Activated B cell treated with CpG ODN at 0.5 μM for 24 hours (primary cell): ENCODE results near the gene MSMO1. TPM values are rescaled to one million over a fixed set of nuclear protein-coding genes. Genes with fewer than 3 reads are reported as not detected.

Source experiments
- ATAC-seq: fragments of 200-7000 bp; cut with Tn5 transposase; one replicate; pipeline ENCODE4 v1.10.0; 2021; ENCODE audit warnings: low read depth, mild to moderate bottlenecking, moderate library complexity
- CTCF ChIA-PET: fragments of 350-600 bp; sonication (Branson Sonifier 250); formaldehyde crosslinking; loops from one replicate; lab custom pipeline; 2021; ENCODE audit warnings: antibody characterized with exemption; lab: Charles Lee
- POLR2A ChIA-PET: fragments of 350-600 bp; sonication (Branson Sonifier 250); formaldehyde crosslinking; loops from one replicate; lab custom pipeline; 2021; ENCODE audit warnings: antibody characterized with exemption; lab: Charles Lee
- DNase-seq: peaks from one replicate; pipeline ENCODE4 v3.0.0; 2022
- H3K27ac Mint-ChIP-seq: one replicate; pipeline ENCODE4 v1.8.0; 2020; ENCODE audit warnings: mixed read lengths
- H3K27me3 Mint-ChIP-seq: one replicate; pipeline ENCODE4 v1.8.0; 2021; ENCODE audit warnings: mixed read lengths
- H3K36me3 Mint-ChIP-seq: one replicate; pipeline ENCODE4 v1.8.0; 2021; ENCODE audit warnings: low read depth, mixed read lengths
- H3K4me1 Mint-ChIP-seq: one replicate; pipeline ENCODE4 v1.8.0; 2021; ENCODE audit warnings: mixed read lengths
- H3K4me3 Mint-ChIP-seq: one replicate; pipeline ENCODE4 v1.8.0; 2020; ENCODE audit warnings: mild to moderate bottlenecking, mixed read lengths
- H3K9me3 Mint-ChIP-seq: one replicate; pipeline ENCODE4 v1.8.0; 2020; ENCODE audit warnings: mixed read lengths
- intact Hi-C: fragments of 100-400 bp; cut with micrococcal nuclease; formaldehyde crosslinking; loops from one replicate; pipeline ENCODE4 v1.15.1; 2024
- total RNA-seq: library from RNA; stranded (reverse); gene quantifications from 2 replicates; pipeline ENCODE4 v1.2.3, GENCODE V29; 2022
- TF ChIP-seq, protein P1 (sequence below): fragments of 200-600 bp; IDR thresholded peaks from one replicate; pipeline ENCODE4 v1.8.0; 2022; ENCODE audit warnings: antibody characterized with exemption, mild to moderate bottlenecking

MSMO1 gene
- total RNA-seq, 1 donor from 2014 or later = 87.9 TPM

DNA sequence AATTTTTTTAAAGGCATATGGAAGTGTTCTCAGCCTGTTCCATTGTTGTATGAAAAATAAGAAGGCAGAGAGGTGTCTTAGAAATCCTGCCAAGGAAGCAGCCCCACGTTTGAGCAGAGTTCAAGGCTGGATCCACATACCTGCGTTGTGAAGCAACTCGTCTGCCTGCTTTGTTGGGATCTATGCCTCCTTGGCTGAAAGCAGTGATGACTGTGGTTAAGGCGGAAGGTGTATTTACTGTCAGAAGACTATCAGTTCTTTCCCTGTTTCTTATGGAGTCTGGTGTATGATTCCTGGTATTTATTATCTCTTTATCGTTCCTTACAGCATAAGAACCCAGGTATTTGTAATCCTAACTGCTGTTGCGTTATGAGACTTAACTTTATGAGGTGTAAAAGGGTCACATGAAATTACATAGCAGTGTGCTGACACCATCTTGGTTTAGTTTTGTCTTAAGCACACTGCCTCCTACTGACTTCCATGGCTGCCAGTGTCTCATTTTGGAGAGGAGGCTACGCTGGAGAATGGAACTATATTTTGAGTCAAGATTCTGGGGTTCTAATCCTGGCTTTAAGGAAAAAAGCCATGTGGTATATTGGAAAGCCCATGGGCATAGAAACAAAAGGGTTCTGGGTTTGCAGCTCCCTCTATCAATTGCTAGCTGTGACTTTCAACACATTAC, 3.1 kb upstream of the MSMO1 start:
- Mint-ChIP-seq H3K9me3 (no peaks in the 10 kb centered on the region), H3K4me3 (no peak overlapping the region), H3K4me1 (peaks cover 17% of the 10 kb centered on the region), H3K36me3 (peaks cover 10% of the 10 kb centered on the region), H3K27me3 (no peaks in the 10 kb centered on the region), H3K27ac (no peak overlapping the region)
- TF ChIP-seq, protein P1, sequence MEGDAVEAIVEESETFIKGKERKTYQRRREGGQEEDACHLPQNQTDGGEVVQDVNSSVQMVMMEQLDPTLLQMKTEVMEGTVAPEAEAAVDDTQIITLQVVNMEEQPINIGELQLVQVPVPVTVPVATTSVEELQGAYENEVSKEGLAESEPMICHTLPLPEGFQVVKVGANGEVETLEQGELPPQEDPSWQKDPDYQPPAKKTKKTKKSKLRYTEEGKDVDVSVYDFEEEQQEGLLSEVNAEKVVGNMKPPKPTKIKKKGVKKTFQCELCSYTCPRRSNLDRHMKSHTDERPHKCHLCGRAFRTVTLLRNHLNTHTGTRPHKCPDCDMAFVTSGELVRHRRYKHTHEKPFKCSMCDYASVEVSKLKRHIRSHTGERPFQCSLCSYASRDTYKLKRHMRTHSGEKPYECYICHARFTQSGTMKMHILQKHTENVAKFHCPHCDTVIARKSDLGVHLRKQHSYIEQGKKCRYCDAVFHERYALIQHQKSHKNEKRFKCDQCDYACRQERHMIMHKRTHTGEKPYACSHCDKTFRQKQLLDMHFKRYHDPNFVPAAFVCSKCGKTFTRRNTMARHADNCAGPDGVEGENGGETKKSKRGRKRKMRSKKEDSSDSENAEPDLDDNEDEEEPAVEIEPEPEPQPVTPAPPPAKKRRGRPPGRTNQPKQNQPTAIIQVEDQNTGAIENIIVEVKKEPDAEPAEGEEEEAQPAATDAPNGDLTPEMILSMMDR = no peak
- ChIA-PET POLR2A (no interaction called here), CTCF (no interaction called here)
- DNase-seq = no peak
- ATAC-seq = no peak
- intact Hi-C loops = no loop called here

DNA sequence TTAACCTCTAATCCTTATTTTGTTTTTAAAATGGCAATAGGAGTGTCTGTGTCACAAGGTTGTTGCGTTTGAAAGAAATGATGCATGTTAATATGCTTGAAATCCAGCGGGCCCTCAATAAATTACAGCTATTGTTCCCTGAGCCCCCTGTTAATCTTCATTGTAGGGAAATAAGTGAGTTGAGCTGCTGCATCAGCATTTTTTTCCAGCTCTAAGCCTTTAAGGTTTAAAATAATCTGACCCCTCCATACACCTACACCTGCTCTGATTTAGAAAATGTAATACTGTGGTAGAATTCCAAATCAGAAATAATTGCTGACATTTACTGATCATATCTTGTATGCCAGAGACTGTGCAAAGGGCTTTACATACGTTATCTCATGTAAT, 2.6 kb upstream of the MSMO1 start:
- TF ChIP-seq, protein P1 = no peak
- no peak overlapping the region for H3K27ac Mint-ChIP-seq
- DNase-seq (no peak), ATAC-seq (no peak)
- peaks cover 10% of the 10 kb centered on the region for H3K36me3 Mint-ChIP-seq
- no peaks in the 10 kb centered on the region for H3K9me3 Mint-ChIP-seq
- intact Hi-C loops = no loop called here
- H3K4me1 Mint-ChIP-seq = peaks cover 21% of the 10 kb centered on the region
- no peaks in the 10 kb centered on the region for H3K27me3 Mint-ChIP-seq
- no peak overlapping the region for H3K4me3 Mint-ChIP-seq
- CTCF ChIA-PET = no interaction called here
- POLR2A ChIA-PET = interaction anchor here (1.1 kb wide), 1 partner anchor 212 kb away, joined by 4 read pairs; the partner anchor contains the start of gene TMEM192

DNA sequence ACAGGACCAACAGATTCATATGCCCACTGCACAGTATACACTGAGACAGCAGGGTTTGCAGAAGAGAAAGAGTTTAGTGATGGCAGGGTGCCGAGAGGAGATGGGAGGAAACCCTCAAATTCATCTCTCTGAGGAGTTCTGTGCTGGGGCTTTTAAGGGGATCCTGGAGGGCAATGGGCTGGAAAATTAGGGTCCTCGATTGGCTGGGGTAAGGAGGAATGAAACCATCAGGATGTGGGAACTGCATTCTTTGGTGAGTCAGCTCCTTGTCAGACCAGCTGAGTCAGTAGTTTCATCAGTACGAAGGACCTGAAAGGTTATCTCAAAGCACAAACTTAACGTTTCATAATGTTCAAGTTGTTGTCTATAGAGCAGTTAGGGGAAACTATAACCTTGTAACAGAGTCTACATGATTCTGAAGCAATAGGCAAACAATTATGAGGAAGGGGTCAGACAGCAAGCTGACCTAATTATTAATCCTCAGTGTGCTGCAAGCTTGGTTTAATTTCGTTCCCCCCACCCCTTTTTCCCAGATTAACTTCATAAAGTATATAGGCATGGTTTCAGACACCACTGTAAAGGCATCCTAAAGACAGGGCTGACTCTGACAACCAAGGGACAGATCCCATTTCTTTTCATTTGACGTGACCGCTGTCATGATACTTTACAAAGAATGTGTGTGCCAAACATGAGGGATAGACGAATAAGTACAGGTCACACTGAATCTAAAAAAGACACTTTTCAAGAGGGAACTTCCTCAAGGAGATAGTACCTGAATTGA, 1.5 kb upstream of the MSMO1 start:
- H3K4me3 Mint-ChIP-seq = no peak overlapping the region

DNA sequence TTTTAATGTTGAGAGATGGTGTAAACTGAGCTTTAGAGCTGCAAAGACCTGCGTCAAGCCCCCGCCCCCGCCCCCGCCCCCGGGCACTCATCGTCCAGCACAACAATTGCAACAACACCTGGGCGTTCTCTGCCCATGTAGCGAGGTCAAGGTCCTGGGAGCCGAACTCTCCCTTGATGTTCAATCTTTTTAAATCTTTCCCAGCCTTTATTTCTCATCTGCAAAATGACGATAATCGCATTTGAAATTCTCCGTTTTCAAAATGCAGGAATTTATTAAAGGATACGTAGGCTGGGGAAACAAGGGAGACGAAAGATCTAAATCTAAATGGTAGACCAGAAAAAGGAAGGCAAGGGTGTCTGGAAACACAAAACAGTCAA, 648 bp upstream of the MSMO1 start:
- no peaks in the 10 kb centered on the region for H3K27me3 Mint-ChIP-seq
- H3K9me3 Mint-ChIP-seq = no peaks in the 10 kb centered on the region
- CTCF ChIA-PET = interaction anchor here (1.0 to 1.5 kb wide), 2 partner anchors 196 to 214 kb away, joined by 7 to 10 read pairs; partner anchors contain the start of gene TMEM192
- DNase-seq = no peak
- TF ChIP-seq, protein P1 = no peak
- peaks cover 33% of the 10 kb centered on the region for H3K4me1 Mint-ChIP-seq
- ATAC-seq = no peak
- POLR2A ChIA-PET = interaction anchor here (0.5 to 2.4 kb wide), 8 partner anchors 28 to 1832 kb away, joined by 3 to 16 read pairs (median 6); partner anchors contain the start of genes TMA16 and TMEM192
- H3K36me3 Mint-ChIP-seq = peaks cover 19% of the 10 kb centered on the region
- intact Hi-C loops = loop anchor here (1.0 to 2.0 kb wide), 6 partner anchors 32 to 1662 kb away; partner anchors contain the start of genes KLHL2 and TMEM192
- H3K27ac Mint-ChIP-seq = no peak overlapping the region
- H3K4me3 Mint-ChIP-seq = no peak overlapping the region

More for the DNA sequence above, 1.5 kb upstream of the MSMO1 start:
- ATAC-seq (no peak), DNase-seq (no peak)
- Mint-ChIP-seq H3K27me3 (no peaks in the 10 kb centered on the region), H3K27ac (peak overlapping the region; percentile 53), H3K4me1 (peaks cover 30% of the 10 kb centered on the region), H3K36me3 (peaks cover 15% of the 10 kb centered on the region), H3K9me3 (no peaks in the 10 kb centered on the region)
- intact Hi-C loops = loop anchor here (2.0 kb wide), 1 partner anchor 31 kb away; no protein-coding TSS in a partner anchor
- TF ChIP-seq, protein P1 = no peak
- POLR2A ChIA-PET = interaction anchor here (1.1 to 1.2 kb wide), 2 partner anchors 194 to 213 kb away, joined by 3 to 4 read pairs; partner anchors contain the start of gene TMEM192
- CTCF ChIA-PET = no interaction called here

DNA sequence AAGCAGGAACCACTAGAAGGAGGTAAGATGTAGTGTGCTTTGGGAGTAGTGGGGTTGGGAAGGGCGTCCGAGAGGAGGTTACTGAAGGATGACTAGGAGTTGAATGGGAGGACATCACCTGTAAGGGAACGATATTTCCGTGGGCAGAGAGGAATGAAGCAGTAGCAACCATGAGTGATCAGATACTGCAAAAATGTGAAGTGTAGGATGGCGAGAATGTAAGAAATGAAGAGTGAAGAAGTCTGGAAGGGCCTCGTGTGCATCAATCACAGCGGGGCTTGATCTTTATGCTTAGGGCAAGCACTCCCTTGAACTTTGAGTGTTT, 594 bp downstream of the MSMO1 start:
- POLR2A ChIA-PET = interaction anchor here (0.6 to 2.4 kb wide), 4 partner anchors 118 to 229 kb away, joined by 3 to 16 read pairs (median 10); partner anchors contain the start of gene TMEM192

More for the DNA sequence above, 594 bp downstream of the MSMO1 start:
- no peak for DNase-seq
- ATAC-seq = no peak
- no peaks in the 10 kb centered on the region for H3K27me3 Mint-ChIP-seq
- H3K9me3 Mint-ChIP-seq = no peaks in the 10 kb centered on the region
- intact Hi-C loops = loop anchor here (1.0 kb wide), 1 partner anchor 13 kb away; no protein-coding TSS in a partner anchor
- no peak overlapping the region for H3K27ac Mint-ChIP-seq
- CTCF ChIA-PET = interaction anchor here (1.0 to 1.5 kb wide), 2 partner anchors 197 to 215 kb away, joined by 7 to 10 read pairs; partner anchors contain the start of gene TMEM192
- no peak overlapping the region for H3K4me3 Mint-ChIP-seq
- peaks cover 28% of the 10 kb centered on the region for H3K36me3 Mint-ChIP-seq
- H3K4me1 Mint-ChIP-seq = peaks cover 43% of the 10 kb centered on the region
- TF ChIP-seq, protein P1 = no peak
